Muscle of back (tissue), 11 donors: Measurements from ENCODE around the gene EME2. TPM values are rescaled to one million over a fixed set of nuclear protein-coding genes. Genes with fewer than 3 reads are reported as not detected.
"Not testable (repeated sequence)": the region's sequence is repeated elsewhere in the genome, so short reads cannot be mapped to it uniquely, and the experiment has no call there.

Experiments
- DNase-seq, 3 donors: peaks; one replicate each; pipeline versions ENCODE4 v3.0.0 to v3.0.0-alpha.2; 2013
- polyA plus RNA-seq, 10 donors: library from polyadenylated mRNA; unstranded; fragments of 120-200 nt; gene quantifications; one replicate each; pipeline ENCODE4 v1.2.1, GENCODE V29; 2013; ENCODE audit not compliant: insufficient read length in 10 of 10

The EME2 gene
- polyA plus RNA-seq, 10 donors, result 3.5 to 8.5 (median 5.5) TPM

DNA sequence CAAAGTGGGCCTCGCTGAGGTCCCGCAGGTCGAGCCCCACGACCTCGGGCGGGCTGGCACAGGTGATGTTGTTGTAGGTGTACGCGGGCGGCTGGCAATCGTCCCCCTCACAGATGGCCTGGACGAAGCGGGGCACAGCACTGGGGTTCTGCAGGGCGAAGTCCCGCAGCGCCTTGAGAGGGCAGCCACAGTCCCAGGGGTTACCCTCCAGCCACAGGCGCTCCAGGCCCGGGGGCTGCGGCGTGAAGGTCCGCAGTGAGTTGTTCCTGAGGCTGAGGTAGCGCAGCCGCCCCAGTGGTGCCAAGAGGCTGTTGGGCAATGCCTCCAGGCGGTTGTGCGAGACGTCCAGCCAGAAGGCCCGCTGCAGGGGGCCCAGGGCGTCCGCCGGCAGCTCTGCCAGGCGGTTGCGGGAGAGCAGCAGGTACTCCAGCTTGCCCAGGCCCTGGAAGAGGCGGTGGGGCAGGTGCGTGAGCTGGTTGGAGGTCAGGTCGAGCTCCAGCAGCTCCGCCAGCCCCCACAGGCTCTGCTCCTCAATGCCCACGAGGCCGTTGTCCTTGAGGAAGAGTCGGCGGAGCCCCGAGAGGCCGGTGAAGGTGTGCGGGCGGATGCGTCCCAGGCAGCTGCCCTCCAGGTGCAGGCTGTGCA is 18.1 kb downstream of the EME2 start:
- DNase-seq, result no peak

DNA sequence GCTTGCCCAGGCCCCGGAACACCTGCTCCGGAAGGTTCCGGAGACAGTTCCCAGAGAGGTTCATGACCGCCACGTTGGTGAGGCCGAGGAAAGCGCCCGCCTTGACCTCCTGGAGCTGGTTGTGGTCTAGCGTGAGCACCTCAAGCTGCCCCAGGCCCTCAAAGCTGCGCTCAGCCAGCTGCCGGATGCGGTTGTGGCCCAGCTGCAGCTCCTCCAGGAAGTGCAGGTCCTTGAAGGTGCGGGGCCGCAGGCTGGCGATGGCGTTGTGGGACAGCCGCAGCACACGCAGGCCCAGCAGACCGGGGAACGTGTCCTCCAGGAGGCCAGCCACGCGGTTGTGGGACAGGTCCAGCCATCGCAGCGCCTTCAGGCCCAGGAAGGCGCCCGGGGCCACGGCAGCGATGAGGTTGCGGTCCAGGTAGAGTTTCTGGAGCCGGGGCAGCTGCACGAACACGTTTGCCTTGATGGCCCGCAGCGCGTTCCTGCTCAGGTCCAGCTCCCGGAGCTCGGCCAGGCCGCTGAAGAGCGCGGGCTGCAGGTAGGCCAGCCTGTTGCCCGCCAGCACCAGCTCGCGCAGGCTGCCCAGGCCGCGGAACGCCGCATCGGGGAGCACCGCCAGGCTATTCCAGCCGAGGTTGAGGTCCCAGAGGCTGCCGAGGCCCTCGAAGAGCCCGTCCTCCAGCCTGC is 18.8 kb downstream of the EME2 start:
- DNase-seq, result no peak

GRCh38 chr16:1791943-1792812 is 19.6 kb downstream of the EME2 start:
- DNase-seq, result peak in 1 of 3 donors; percentile 2

DNA sequence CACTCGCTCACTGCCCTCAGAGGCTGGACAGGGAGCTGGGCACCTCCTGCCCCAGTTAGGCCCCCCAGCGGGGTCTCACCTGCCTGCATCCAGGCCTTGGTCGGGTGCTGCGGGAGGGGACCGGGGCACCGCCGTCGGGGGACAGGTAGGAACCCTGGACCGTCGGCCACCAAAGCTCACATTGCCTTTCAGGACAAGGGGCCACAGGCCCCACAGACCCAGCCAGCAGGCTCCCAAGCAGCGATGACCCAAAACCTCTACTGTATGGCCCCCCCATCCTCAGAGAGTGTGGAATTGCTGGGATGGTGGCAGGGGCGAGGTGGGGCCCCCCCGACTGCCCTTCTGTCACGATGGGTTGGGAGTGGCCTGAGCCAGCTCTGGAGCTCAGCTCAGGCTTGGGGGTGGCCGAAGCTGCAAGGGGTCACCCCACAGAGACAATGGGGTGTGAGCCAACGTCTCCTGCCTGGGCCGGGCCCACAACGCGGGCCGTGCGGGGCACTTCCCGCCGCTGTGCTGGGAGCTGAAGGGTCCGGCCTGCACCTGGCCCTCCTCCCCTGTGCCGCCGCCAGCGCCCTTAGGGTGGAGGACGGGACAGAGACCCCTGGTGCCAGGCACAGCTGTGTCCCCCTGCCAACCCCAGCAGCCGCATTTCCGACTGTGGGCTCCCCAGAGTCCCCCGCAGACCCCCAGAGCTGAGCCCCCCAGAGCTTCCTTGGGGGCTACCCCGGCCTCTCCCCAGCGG is 20.4 kb downstream of the EME2 start:
- DNase-seq, result peak in 1 of 3 donors; percentile 1

DNA sequence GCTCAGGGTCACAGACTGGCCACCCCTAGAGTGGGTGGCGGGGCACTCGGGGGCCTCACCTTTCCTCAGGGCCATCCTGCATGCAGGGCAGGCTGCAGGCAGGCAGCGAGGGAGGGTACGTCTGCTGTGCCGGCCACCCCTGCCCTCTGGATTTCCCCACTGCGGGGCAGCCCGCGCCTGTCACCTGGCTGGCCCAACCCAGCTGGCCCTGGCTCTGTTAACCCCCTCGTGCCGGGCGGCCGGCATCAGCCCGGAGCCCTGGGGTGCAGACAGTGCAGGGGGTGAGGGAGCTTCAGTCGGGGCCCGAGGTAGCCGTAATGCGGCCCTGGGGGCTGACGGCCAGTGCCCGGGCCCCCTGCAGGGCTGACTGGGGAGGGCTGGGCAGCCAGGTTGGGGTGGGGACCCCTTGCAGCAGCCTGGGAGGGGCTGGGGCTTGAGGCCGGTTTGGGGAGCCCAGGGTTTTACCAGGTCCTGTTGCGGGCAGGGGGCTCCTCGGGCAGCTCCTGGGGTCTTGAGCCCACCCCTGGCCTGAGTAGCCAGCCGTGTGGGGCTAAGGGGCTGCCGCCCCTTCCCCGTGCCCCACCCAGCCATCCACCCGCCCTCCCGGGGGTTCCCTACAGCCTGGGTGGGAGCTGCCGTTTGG is 21.1 kb downstream of the EME2 start, which contains the start of gene IGFALS:
IGFALS (minus strand) TSS at position 128 of the 643 bp plus-strand sequence; CDS start at position 75, 53 bp downstream.
- DNase-seq, result peak in 1 of 3 donors; percentile 1

GRCh38 chr16:1794221-1794871 is 21.7 kb downstream of the EME2 start:
- DNase-seq, result peak in 1 of 3 donors; percentile 1

DNA sequence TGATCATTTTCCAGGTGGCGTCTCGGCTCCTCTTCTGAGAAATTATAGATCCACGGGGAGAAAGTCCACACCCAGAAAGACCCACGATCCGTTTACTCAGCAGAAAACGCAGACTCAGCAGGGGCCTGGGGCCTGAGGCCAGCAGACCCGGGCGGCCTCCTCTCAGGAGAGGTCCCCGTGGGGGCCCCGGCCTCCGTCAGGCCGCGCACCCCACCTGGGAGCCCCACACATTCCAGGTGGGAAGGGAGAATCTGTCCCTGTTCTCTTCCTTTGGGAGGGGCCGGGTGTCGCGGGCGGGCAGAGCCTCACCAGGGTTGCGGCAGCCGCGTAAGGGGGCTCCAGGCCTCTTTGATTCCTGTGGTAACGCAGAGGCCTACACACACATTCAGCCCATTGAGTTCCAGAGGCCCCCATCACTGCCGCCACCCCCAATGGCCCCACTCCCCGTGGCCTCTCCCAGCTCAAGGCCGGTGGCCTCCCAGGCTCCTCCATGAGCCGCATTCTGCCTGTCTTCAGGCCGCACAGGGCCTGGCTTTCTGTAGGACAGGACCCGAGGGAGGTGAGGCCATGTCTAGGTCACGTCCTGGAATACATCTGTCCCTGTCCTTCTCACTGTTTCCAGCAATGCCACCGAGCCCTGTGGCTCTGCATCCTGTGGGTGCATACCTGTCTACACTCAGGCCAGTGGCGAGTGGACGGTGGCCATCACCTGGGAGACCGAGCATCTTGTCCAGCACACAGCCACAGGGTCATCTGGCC is 22.5 kb downstream of the EME2 start:
- peak in 1 of 3 donors; percentile 2 for DNase-seq

- DNase-seq, result not testable (repeated sequence)
Observed at GRCh38 chr16:1799263-1799662, 26.7 kb downstream of the EME2 start.

DNA sequence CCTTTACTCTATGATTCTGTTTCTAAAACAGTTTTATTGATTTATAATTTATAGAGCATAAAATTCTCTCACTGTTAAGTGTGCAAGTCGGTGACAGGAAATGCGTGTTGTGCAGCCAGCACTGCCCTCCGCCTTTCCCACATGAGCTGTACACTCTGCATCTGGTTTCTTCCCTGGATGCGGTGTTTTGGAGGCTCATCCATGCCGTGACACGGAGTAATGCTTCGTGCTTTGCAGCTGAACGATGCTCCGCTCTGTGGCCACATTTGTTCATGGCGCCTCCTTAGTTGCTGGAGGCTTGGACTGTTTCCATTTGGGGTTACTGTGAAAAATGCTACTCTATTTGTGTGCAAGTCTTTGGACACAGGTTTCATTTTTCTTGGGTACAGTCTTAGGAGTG is 28.1 kb downstream of the EME2 start:
- no peak for DNase-seq

DNA sequence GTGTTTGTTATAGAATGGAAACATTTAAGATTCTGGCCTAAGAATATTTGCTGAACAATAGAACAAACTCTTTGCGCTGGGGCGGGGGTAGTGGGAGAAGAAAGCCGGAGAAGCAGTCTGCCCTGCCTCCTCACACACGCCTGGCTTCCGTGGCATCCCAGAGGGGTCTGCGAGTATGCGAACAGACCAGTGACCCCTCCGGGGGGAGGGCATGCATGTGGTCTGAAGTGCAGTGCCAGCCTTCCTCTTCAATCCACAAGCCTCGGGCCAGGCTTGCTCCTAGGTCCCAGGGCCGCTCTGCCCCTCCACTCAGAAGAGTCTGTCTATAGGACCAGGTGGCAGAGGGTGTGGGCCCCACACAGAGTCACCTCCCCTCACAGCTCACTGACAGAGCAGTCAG is 35.0 kb downstream of the EME2 start:
- no peak for DNase-seq

- DNase-seq, result no peak
Observed at GRCh38 chr16:1808691-1809090, 36.1 kb downstream of the EME2 start.

- no peak for DNase-seq
Observed at GRCh38 chr16:1809281-1809801, 36.7 kb downstream of the EME2 start.

DNA sequence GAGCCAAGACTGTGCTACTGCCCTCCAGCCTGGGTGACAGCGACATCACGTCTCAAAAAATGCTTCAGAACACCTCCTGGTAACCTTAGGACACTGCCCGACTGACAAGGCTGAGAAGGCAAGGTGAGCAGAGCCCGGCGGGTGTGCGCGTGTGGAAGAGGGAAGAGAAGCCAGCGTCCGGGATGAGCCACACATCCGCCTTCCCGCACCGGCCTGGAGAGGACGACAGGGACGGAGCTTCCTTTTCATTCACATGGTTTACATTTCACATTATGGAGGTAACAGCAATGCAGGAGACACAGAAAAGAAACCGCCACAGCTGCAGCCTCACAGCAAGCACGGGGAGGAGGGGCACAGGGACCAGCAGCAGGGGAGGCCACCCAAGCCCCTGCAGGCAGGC is 37.5 kb downstream of the EME2 start:
- no peak for DNase-seq

- no peak for DNase-seq
Observed at GRCh38 chr16:1810536-1810935, 37.9 kb downstream of the EME2 start.

- DNase-seq, result peak; percentile 12 to 46 (median 26)
Observed at GRCh38 chr16:1812732-1813163, 40.1 kb downstream of the EME2 start.

- DNase-seq, result no peak
Observed at GRCh38 chr16:1815461-1815860, 42.9 kb downstream of the EME2 start.

DNA sequence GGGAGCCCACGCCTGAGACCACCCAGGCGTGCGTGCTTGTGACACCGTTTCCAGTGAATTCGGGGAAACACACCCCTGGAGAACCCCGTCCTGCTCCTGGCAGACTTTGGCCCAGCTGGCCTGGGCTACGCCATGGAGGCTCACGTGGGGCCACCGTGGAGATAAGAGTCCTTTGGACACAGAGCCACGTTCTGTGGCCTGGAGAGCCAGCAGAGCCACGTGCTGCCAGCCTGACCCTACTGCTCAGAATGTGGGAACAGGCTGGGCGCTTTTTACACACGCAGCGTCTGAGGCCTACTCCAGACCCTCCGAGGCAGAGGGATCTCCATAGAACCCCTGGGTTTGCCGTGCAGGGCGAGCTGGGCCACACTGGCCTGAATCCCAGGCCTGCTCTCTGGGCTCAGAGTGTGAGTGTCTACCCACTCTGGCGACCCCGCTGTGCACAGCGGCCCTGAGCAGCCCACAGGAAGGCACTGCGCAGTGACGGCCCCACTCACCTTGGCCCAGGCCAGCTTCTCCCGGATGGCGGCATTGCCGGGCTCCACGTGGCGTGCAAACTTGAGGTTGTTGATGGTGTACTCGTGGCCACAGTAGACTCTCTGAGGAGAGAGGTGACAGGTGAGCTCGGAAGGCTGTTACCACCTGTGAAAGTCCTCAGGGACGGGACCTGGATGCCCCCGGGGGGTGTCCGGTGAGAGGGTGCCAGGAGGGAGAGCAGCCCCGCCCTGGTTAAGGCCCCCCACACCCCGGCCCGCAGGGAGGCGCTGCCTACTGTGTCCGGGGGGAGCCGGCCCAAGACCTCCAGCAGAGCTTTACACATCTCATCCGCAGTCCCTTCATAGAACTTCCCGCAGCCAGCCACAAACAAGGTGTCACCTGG is 44.0 kb downstream of the EME2 start:
- DNase-seq, result no peak

GRCh38 chr16:1817276-1817589 is 44.6 kb downstream of the EME2 start:
- DNase-seq, result no peak

DNA sequence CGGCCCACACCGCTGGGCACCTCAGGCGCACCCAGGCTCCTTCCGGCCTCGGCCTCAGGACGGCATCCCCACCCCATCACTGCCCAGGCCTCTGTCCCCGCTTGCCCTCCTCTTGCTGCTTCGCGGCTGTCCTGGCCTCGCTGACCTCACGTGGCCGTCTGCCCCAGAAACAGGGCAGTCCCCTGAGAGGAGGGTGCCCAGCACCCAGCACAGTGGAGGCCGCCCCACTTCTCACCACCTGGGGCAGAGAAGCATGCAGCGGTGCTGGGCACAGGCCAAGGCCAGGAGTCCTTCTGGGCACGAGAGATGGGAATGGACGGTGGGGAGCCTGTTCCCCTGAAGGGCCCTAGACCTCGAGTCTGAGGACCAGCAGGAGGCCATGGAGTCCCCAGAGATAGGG is 45.1 kb downstream of the EME2 start:
- no peak for DNase-seq
